HepG2 (cell line): ENCODE results near the gene PTX4. TPM values are rescaled to one million over a fixed set of nuclear protein-coding genes. Genes with fewer than 3 reads are reported as not detected.

Experiments used
- AGO2 ChIP-seq: fragments of 200-400 bp; formaldehyde crosslinking; optimal IDR thresholded peaks from 2 replicates; pipeline ENCODE3; 2017; ENCODE audit warnings: mild to moderate bottlenecking, low read depth, low read length, moderate library complexity
- ARID2 ChIP-seq: sonication (generic); formaldehyde crosslinking; IDR thresholded peaks from 2 replicates; pipeline ENCODE4 v1.8.1; 2022; ENCODE audit warnings: mild to moderate bottlenecking, missing genetic modification reagents, borderline replicate concordance
- DMAP1 ChIP-seq: IDR thresholded peaks from 2 replicates; pipeline ENCODE4 v1.6.1; 2016
- FOSL1 ChIP-seq: sonication (generic); formaldehyde crosslinking; IDR thresholded peaks from 2 replicates; pipeline ENCODE4 v1.9.0; 2021; ENCODE audit warnings: missing genetic modification reagents, borderline replicate concordance
- FOXA3 ChIP-seq: IDR thresholded peaks from 2 replicates; pipeline ENCODE4 v1.6.1; 2016; ENCODE audit warnings: missing genetic modification reagents, missing compliant biosample characterization
- FOXK2 ChIP-seq: fragments of 450-650 bp; IDR thresholded peaks from 2 replicates; pipeline ENCODE4 v1.6.1; 2016
- HCFC1 ChIP-seq: fragments of 150-350 bp; IDR thresholded peaks from 2 replicates; pipeline ENCODE4 v1.6.1; 2014; ENCODE audit warnings: low read depth, low read length
- HNRNPK ChIP-seq: fragments of 200-400 bp; formaldehyde crosslinking; IDR thresholded peaks from 2 replicates; pipeline ENCODE4 v1.6.1; 2018; ENCODE audit warnings: low read length, low read depth, moderate library complexity, mild to moderate bottlenecking; ENCODE audit not compliant: poor library complexity, severe bottlenecking
- KDM2A ChIP-seq: sonication (generic); formaldehyde crosslinking; IDR thresholded peaks from 2 replicates; pipeline ENCODE4 v1.4.0; 2020; ENCODE audit warnings: low read depth, missing genetic modification reagents, borderline replicate concordance
- MTA1 ChIP-seq: sonication (generic); formaldehyde crosslinking; IDR thresholded peaks from 2 replicates; pipeline ENCODE4 v1.4.0; 2020; ENCODE audit warnings: missing genetic modification reagents, mild to moderate bottlenecking, borderline replicate concordance
- NBN ChIP-seq: fragments of 450-650 bp; conservative IDR thresholded peaks from 2 replicates; pipeline ENCODE4 v1.6.1; 2017
- POLR2A ChIP-seq, 2 experiments: IDR thresholded peaks; 2 replicates each; pipeline ENCODE4 v1.6.1; 2011; ENCODE audit warnings: low read depth in 2 of 2, low read length in 2 of 2, mild to moderate bottlenecking in 1 of 2, moderate library complexity in 1 of 2; ENCODE audit not compliant: insufficient read depth in 1 of 2
- RARA ChIP-seq: IDR thresholded peaks from 2 replicates; pipeline ENCODE4 v1.6.1; 2016; ENCODE audit warnings: missing genetic modification reagents, missing compliant biosample characterization
- RBAK ChIP-seq: sonication (generic); formaldehyde crosslinking; IDR thresholded peaks from 2 replicates; pipeline ENCODE4 v1.5.1; 2020; ENCODE audit warnings: mild to moderate bottlenecking, missing genetic modification reagents
- SRSF1 ChIP-seq: fragments of 200-400 bp; formaldehyde crosslinking; optimal IDR thresholded peaks from 2 replicates; pipeline ENCODE3; 2017; ENCODE audit warnings: mild to moderate bottlenecking, low read depth, low read length, moderate library complexity
- TBX2 ChIP-seq: sonication (generic); formaldehyde crosslinking; IDR thresholded peaks from 2 replicates; pipeline ENCODE4 v1.5.0; 2020; ENCODE audit warnings: missing genetic modification reagents, mild to moderate bottlenecking, borderline replicate concordance
- TEAD2 ChIP-seq: sonication (generic); formaldehyde crosslinking; IDR thresholded peaks from 2 replicates; pipeline ENCODE4 v1.9.0; 2021; ENCODE audit warnings: missing genetic modification reagents
- ZNF24 ChIP-seq: fragments of 450-650 bp; IDR thresholded peaks from 2 replicates; pipeline ENCODE4 v1.6.1; 2017; ENCODE audit warnings: antibody characterized with exemption, mild to moderate bottlenecking
- ZNF263 ChIP-seq: sonication (generic); formaldehyde crosslinking; IDR thresholded peaks from 2 replicates; pipeline ENCODE4 v1.4.0; 2020; ENCODE audit warnings: missing genetic modification reagents
- ZNF577 ChIP-seq: sonication (generic); formaldehyde crosslinking; IDR thresholded peaks from 2 replicates; pipeline ENCODE4 v1.4.0; 2020; ENCODE audit warnings: mild to moderate bottlenecking, low read depth, missing genetic modification reagents, borderline replicate concordance
- ZNF615 ChIP-seq: sonication (generic); formaldehyde crosslinking; IDR thresholded peaks from 2 replicates; pipeline ENCODE4 v1.5.0; 2020; ENCODE audit warnings: mild to moderate bottlenecking, missing genetic modification reagents, borderline replicate concordance
- ZSCAN30 ChIP-seq: sonication (generic); formaldehyde crosslinking; IDR thresholded peaks from 2 replicates; pipeline ENCODE4 v1.5.0; 2020; ENCODE audit warnings: mild to moderate bottlenecking, missing genetic modification reagents
- ZZZ3 ChIP-seq: sonication (generic); formaldehyde crosslinking; IDR thresholded peaks from 2 replicates; pipeline ENCODE4 v1.4.0; 2020; ENCODE audit warnings: missing genetic modification reagents, mild to moderate bottlenecking, borderline replicate concordance
- polyA plus RNA-seq, 8 experiments: library from polyadenylated mRNA; depleted of rRNA in 3 of 8; stranded (reverse) in 7 of 8; unstranded in 1 of 8; fragments of >200 nt; fragmentation: Illumina TruSeq in 4 of 8; extraction: Trizol in 4 of 8; gene quantifications; 2 replicates each; pipeline versions ENCODE4 v1.2.1 to v1.2.3, GENCODE V29; 2011 to 2016; ENCODE audit warnings: low read depth in 4 of 8, missing spikeins in 1 of 8, mixed read lengths in 1 of 8; ENCODE audit not compliant: insufficient read depth in 1 of 8
- total RNA-seq, 5 experiments: library from RNA; depleted of rRNA; stranded (reverse); fragments of >200 nt; fragmentation: Illumina TruSeq; extraction: Trizol; gene quantifications; 2 replicates each; pipeline ENCODE4 v1.2.3, GENCODE V29; 2016; ENCODE audit warnings: low read depth in 1 of 5
- TF ChIP-seq, protein P1 (sequence below): IDR thresholded peaks from 2 replicates; pipeline ENCODE4 v1.6.1; 2016; ENCODE audit warnings: missing compliant biosample characterization, missing genetic modification reagents, borderline replicate concordance
- TF ChIP-seq, protein P2 (sequence below): sonication (generic); formaldehyde crosslinking; conservative IDR thresholded peaks from 2 replicates; pipeline ENCODE4 v1.8.1; 2023; ENCODE audit warnings: missing genetic modification reagents
- TF ChIP-seq, protein P3 (sequence below): sonication (generic); formaldehyde crosslinking; IDR thresholded peaks from 2 replicates; pipeline ENCODE4 v1.8.1; 2023; ENCODE audit warnings: mild to moderate bottlenecking, inconsistent platforms, moderate library complexity, missing genetic modification reagents, borderline replicate concordance

PTX4 gene
- total and polyA plus RNA-seq, 2 of the 13 experiments (the other 11 are each of a cell fraction or from before 2014, with no cell fraction given), result 0.04 TPM; not detected in 1

DNA sequence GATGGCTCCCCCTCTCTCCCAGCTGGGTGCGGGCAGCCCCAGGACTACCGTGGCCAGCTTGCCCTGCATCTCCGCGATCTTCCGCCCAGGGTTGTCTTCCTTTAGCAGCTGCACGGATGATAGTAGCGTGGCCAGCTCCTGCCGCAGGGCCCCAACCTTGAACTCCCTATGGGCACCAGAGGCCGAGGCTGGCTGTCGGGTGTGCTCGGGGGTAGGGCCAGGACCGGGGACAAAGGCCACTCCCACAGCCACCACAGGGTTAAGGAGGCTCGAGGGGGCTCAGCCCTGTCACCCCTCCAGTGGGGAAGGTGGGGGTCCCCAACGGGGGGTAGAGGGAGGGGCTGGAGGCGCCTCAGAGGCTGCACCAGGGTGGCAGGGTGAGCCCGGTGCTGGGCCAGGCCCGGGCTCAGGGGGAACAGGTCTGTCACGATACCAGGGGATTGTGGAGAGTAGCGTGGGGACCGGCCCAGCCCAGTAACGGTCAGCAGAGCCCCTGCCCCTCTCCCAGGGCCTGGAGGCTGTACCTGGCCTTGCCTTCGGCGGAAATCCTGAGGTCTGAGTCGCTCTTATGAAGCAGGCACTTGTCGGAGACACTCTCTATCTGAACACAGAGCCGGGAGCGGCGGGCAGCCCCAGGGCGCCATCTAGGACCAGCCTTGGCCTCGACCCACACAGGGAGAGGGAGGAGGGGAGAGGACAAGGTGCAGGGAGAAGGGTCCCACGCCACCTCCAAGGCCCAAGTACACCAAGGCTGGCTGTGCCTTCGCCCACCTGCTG, 52.6 kb downstream of the PTX4 start (continued):
- TF ChIP-seq, protein P1, sequence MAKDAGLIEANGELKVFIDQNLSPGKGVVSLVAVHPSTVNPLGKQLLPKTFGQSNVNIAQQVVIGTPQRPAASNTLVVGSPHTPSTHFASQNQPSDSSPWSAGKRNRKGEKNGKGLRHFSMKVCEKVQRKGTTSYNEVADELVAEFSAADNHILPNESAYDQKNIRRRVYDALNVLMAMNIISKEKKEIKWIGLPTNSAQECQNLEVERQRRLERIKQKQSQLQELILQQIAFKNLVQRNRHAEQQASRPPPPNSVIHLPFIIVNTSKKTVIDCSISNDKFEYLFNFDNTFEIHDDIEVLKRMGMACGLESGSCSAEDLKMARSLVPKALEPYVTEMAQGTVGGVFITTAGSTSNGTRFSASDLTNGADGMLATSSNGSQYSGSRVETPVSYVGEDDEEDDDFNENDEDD, result peak; percentile 57; the same call in 1 of the 2 replicates
- TF ChIP-seq KDM2A (CRISPR knock-in tag), result peak; percentile 69; the same call in 1 of the 2 replicates
- TF ChIP-seq ZSCAN30, result no peak
- TF ChIP-seq, protein P2, sequence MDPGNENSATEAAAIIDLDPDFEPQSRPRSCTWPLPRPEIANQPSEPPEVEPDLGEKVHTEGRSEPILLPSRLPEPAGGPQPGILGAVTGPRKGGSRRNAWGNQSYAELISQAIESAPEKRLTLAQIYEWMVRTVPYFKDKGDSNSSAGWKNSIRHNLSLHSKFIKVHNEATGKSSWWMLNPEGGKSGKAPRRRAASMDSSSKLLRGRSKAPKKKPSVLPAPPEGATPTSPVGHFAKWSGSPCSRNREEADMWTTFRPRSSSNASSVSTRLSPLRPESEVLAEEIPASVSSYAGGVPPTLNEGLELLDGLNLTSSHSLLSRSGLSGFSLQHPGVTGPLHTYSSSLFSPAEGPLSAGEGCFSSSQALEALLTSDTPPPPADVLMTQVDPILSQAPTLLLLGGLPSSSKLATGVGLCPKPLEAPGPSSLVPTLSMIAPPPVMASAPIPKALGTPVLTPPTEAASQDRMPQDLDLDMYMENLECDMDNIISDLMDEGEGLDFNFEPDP (CRISPR knock-in tag), result no peak
- peak; percentile 35; the same call in 1 of the 2 replicates for TF ChIP-seq DMAP1 (CRISPR knock-in tag)
- TF ChIP-seq RARA (CRISPR knock-in tag), result peak; percentile 71
- no peak for TF ChIP-seq TEAD2 (CRISPR knock-in tag)
- TF ChIP-seq POLR2A (IDR thresholded peaks at IDR 0.05; ENCODE audit: insufficient read depth in 1 of 2, low read depth in 2 of 2, low read length in 2 of 2), result peak; percentile 50 to 64
- TF ChIP-seq ZNF577 (CRISPR knock-in tag), result no peak
- TF ChIP-seq ZZZ3 (CRISPR knock-in tag), result no peak
- no peak for TF ChIP-seq HCFC1
- no peak for TF ChIP-seq FOSL1 (CRISPR knock-in tag)
- no peak for TF ChIP-seq HNRNPK
- TF ChIP-seq FOXA3 (CRISPR knock-in tag), result peak; percentile 19; the same call in 1 of the 2 replicates
- no peak for TF ChIP-seq ZNF615 (CRISPR knock-in tag)
- TF ChIP-seq AGO2, result no peak
- TF ChIP-seq SRSF1, result no peak
- no peak for TF ChIP-seq ZNF24
- no peak for TF ChIP-seq ARID2 (CRISPR knock-in tag)
- peak; percentile 73 for TF ChIP-seq ZNF263
- no peak for TF ChIP-seq RBAK (CRISPR knock-in tag)
- TF ChIP-seq MTA1, result 0 out of 2 replicates have a peak, but pooled peaks have one; percentile 16
- TF ChIP-seq TBX2, result peak; percentile 39
- TF ChIP-seq, protein P3, sequence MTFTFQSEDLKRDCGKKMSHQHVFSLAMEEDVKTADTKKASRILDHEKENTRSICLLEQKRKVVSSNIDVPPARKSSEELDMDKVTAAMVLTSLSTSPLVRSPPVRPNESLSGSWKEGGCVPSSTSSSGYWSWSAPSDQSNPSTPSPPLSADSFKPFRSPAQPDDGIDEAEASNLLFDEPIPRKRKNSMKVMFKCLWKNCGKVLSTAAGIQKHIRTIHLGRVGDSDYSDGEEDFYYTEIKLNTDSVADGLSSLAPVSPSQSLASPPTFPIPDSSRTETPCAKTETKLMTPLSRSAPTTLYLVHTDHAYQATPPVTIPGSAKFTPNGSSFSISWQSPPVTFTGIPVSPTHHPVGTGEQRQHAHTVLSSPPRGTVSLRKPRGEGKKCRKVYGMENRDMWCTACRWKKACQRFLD (CRISPR knock-in tag), result no peak
- TF ChIP-seq NBN, result no peak
- TF ChIP-seq FOXK2, result no peak
